ENCODE data around the gene OST4.
A peak's percentile ranks its signal among the peaks of the same experiment; 100 is the strongest.

OST4 gene

GRCh38 chr2:27102329-27102728 lies 30.9 kb upstream of the OST4 start:
- peaks cover 2% of the 10 kb centered on the region for H3K27me3 ChIP-seq (replicated peaks; ENCODE audit: control insufficient read depth, insufficient read depth, low read length)
- no peaks in the 10 kb centered on the region for H3K9me3 ChIP-seq (ENCODE audit: control insufficient read depth, low read length)
- H3K4me1 ChIP-seq (ENCODE audit: control insufficient read depth, insufficient read depth, low read length), result peaks cover 12% of the 10 kb centered on the region
- H3K36me3 ChIP-seq (ENCODE audit: control insufficient read depth, insufficient read depth, low read length, severe bottlenecking), result no peaks in the 10 kb centered on the region
- DNase-seq (ENCODE audit: low read depth), result no peak
- H3K9ac ChIP-seq (ENCODE audit: low read length), result no peak overlapping the region
- no peak overlapping the region for H3K4me3 ChIP-seq (ENCODE audit: low read length)

DNA sequence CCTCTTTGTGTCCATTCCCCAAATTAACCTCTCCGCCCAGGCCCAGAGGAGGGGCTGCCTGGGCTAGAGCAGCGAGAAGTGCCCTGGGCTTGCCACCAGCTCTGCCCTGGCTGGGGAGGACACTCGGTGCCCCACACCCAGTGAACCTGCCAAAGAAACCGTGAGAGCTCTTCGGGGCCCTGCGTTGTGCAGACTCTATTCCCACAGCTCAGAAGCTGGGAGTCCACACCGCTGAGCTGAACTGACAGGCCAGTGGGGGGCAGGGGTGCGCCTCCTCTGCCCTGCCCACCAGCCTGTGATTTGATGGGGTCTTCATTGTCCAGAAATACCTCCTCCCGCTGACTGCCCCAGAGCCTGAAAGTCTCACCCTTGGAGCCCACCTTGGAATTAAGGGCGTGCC lies 28.6 kb upstream of the OST4 start:
- no peaks in the 10 kb centered on the region for H3K36me3 ChIP-seq (ENCODE audit: control insufficient read depth, insufficient read depth, low read length, severe bottlenecking)
- no peak for DNase-seq (ENCODE audit: low read depth)
- H3K9ac ChIP-seq (ENCODE audit: low read length), result no peak overlapping the region
- peaks cover 16% of the 10 kb centered on the region for H3K4me1 ChIP-seq (ENCODE audit: control insufficient read depth, insufficient read depth, low read length)
- H3K4me3 ChIP-seq (ENCODE audit: low read length), result no peak overlapping the region
- H3K9me3 ChIP-seq (ENCODE audit: control insufficient read depth, low read length), result no peaks in the 10 kb centered on the region
- H3K27me3 ChIP-seq (replicated peaks; ENCODE audit: control insufficient read depth, insufficient read depth, low read length), result peaks cover 2% of the 10 kb centered on the region

GRCh38 chr2:27099334-27099955 lies 28.0 kb upstream of the OST4 start:
- DNase-seq (ENCODE audit: low read depth), result no peak
- Histone ChIP-seq H3K36me3 (ENCODE audit: control insufficient read depth, insufficient read depth, low read length, severe bottlenecking) (no peaks in the 10 kb centered on the region), H3K9ac (ENCODE audit: low read length) (no peak overlapping the region), H3K9me3 (ENCODE audit: control insufficient read depth, low read length) (no peaks in the 10 kb centered on the region), H3K4me3 (ENCODE audit: low read length) (no peak overlapping the region), H3K4me1 (ENCODE audit: control insufficient read depth, insufficient read depth, low read length) (peaks cover 16% of the 10 kb centered on the region), H3K27me3 (replicated peaks; ENCODE audit: control insufficient read depth, insufficient read depth, low read length) (peaks cover 2% of the 10 kb centered on the region)

- Histone ChIP-seq H3K9me3 (ENCODE audit: control insufficient read depth, low read length) (no peaks in the 10 kb centered on the region), H3K9ac (ENCODE audit: low read length) (no peak overlapping the region), H3K36me3 (ENCODE audit: control insufficient read depth, insufficient read depth, low read length, severe bottlenecking) (no peaks in the 10 kb centered on the region), H3K27me3 (replicated peaks; ENCODE audit: control insufficient read depth, insufficient read depth, low read length) (no peaks in the 10 kb centered on the region), H3K4me3 (ENCODE audit: low read length) (no peak overlapping the region), H3K4me1 (ENCODE audit: control insufficient read depth, insufficient read depth, low read length) (peaks cover 16% of the 10 kb centered on the region)
- DNase-seq (ENCODE audit: low read depth), result no peak
Measured at GRCh38 chr2:27097341-27097740, 25.9 kb upstream of the OST4 start.

DNA sequence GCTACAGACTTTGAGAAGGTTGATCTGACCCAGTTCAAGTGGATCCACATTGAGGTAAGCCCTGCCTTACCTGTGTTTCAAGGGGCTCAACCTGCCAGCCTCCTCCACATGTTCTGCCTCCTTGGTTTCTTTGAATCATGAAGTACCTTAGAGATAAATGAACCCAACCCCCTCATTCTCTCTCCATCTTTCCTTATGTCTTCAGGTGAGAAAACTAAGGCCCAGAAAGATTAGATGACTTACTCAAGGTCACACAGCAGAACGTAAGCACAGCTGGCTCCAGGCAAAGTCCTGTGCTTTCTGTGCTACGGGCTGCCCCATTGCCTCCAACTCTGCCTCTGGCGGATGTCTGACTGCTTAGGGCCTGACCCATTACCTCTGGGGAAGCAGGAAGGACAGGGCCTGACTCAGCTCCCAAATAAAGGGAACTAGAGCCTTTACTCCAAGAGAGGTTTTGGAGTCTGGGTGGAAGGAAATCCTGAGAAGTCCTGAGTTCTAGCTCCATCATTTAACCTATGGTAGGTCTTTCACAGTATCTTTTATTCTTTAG lies 25.4 kb upstream of the OST4 start:
- Histone ChIP-seq H3K36me3 (ENCODE audit: control insufficient read depth, insufficient read depth, low read length, severe bottlenecking) (no peaks in the 10 kb centered on the region), H3K4me3 (ENCODE audit: low read length) (no peak overlapping the region), H3K9me3 (ENCODE audit: control insufficient read depth, low read length) (no peaks in the 10 kb centered on the region), H3K27me3 (replicated peaks; ENCODE audit: control insufficient read depth, insufficient read depth, low read length) (no peaks in the 10 kb centered on the region), H3K9ac (ENCODE audit: low read length) (no peak overlapping the region), H3K4me1 (ENCODE audit: control insufficient read depth, insufficient read depth, low read length) (peaks cover 16% of the 10 kb centered on the region)
- DNase-seq (ENCODE audit: low read depth), result no peak

- H3K4me3 ChIP-seq (ENCODE audit: low read length), result peak overlapping the region; percentile 68
- DNase-seq (ENCODE audit: low read depth), result peak; percentile 77
- H3K4me1 ChIP-seq (ENCODE audit: control insufficient read depth, insufficient read depth, low read length), result peaks cover 16% of the 10 kb centered on the region
- no peaks in the 10 kb centered on the region for H3K9me3 ChIP-seq (ENCODE audit: control insufficient read depth, low read length)
- H3K27me3 ChIP-seq (replicated peaks; ENCODE audit: control insufficient read depth, insufficient read depth, low read length), result no peaks in the 10 kb centered on the region
- H3K36me3 ChIP-seq (ENCODE audit: control insufficient read depth, insufficient read depth, low read length, severe bottlenecking), result no peaks in the 10 kb centered on the region
- H3K9ac ChIP-seq (ENCODE audit: low read length), result peak overlapping the region; percentile 68
Measured at GRCh38 chr2:27095745-27096651, 24.5 kb upstream of the OST4 start.

DNA sequence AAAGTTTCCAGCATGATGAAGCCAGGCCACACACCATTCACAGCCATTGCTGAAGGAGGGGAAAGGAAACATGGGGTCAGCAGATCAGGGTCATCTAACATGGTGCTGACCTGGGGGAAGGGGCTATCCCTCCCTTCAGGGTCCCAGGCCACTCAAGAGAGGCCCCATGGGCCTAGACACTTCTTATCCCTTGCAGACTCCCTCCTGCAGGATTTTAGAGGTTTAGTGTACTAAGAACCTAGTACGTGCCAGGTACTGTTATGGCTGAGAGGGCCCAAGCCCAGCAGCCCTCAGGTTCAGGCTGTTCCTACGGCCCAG lies 23.9 kb upstream of the OST4 start:
- Histone ChIP-seq H3K9ac (ENCODE audit: low read length) (no peak overlapping the region), H3K4me1 (ENCODE audit: control insufficient read depth, insufficient read depth, low read length) (peaks cover 16% of the 10 kb centered on the region), H3K27me3 (replicated peaks; ENCODE audit: control insufficient read depth, insufficient read depth, low read length) (no peaks in the 10 kb centered on the region), H3K36me3 (ENCODE audit: control insufficient read depth, insufficient read depth, low read length, severe bottlenecking) (no peaks in the 10 kb centered on the region), H3K4me3 (ENCODE audit: low read length) (no peak overlapping the region), H3K9me3 (ENCODE audit: control insufficient read depth, low read length) (no peaks in the 10 kb centered on the region)
- DNase-seq (ENCODE audit: low read depth), result no peak

- no peaks in the 10 kb centered on the region for H3K36me3 ChIP-seq (ENCODE audit: control insufficient read depth, insufficient read depth, low read length, severe bottlenecking)
- no peak overlapping the region for H3K4me3 ChIP-seq (ENCODE audit: low read length)
- no peaks in the 10 kb centered on the region for H3K27me3 ChIP-seq (replicated peaks; ENCODE audit: control insufficient read depth, insufficient read depth, low read length)
- peaks cover 16% of the 10 kb centered on the region for H3K4me1 ChIP-seq (ENCODE audit: control insufficient read depth, insufficient read depth, low read length)
- no peaks in the 10 kb centered on the region for H3K9me3 ChIP-seq (ENCODE audit: control insufficient read depth, low read length)
- H3K9ac ChIP-seq (ENCODE audit: low read length), result no peak overlapping the region
- DNase-seq (ENCODE audit: low read depth), result no peak
Measured at GRCh38 chr2:27094353-27094984, 23.0 kb upstream of the OST4 start.

GRCh38 chr2:27093430-27094352 lies 22.2 kb upstream of the OST4 start:
- H3K9ac ChIP-seq (ENCODE audit: low read length), result no peak overlapping the region
- no peaks in the 10 kb centered on the region for H3K27me3 ChIP-seq (replicated peaks; ENCODE audit: control insufficient read depth, insufficient read depth, low read length)
- H3K36me3 ChIP-seq (ENCODE audit: control insufficient read depth, insufficient read depth, low read length, severe bottlenecking), result no peaks in the 10 kb centered on the region
- H3K4me3 ChIP-seq (ENCODE audit: low read length), result no peak overlapping the region
- no peak for DNase-seq (ENCODE audit: low read depth)
- no peaks in the 10 kb centered on the region for H3K9me3 ChIP-seq (ENCODE audit: control insufficient read depth, low read length)
- peaks cover 16% of the 10 kb centered on the region for H3K4me1 ChIP-seq (ENCODE audit: control insufficient read depth, insufficient read depth, low read length)

- no peak for DNase-seq (ENCODE audit: low read depth)
- no peaks in the 10 kb centered on the region for H3K9me3 ChIP-seq (ENCODE audit: control insufficient read depth, low read length)
- no peak overlapping the region for H3K4me3 ChIP-seq (ENCODE audit: low read length)
- H3K9ac ChIP-seq (ENCODE audit: low read length), result no peak overlapping the region
- no peaks in the 10 kb centered on the region for H3K36me3 ChIP-seq (ENCODE audit: control insufficient read depth, insufficient read depth, low read length, severe bottlenecking)
- no peaks in the 10 kb centered on the region for H3K27me3 ChIP-seq (replicated peaks; ENCODE audit: control insufficient read depth, insufficient read depth, low read length)
- peaks cover 16% of the 10 kb centered on the region for H3K4me1 ChIP-seq (ENCODE audit: control insufficient read depth, insufficient read depth, low read length)
Measured at GRCh38 chr2:27092696-27093429, 21.4 kb upstream of the OST4 start.

Measured in adipocyte (in vitro differentiated cells).